Muscle of leg (tissue), 11 donors: ENCODE measurements around the gene DKC1. TPM values are rescaled to one million over a fixed set of nuclear protein-coding genes. Genes with fewer than 3 reads are reported as not detected.
"Not testable (repeated sequence)": the region's sequence is repeated elsewhere in the genome, so short reads cannot be mapped to it uniquely, and the experiment has no call there.

Source experiments
- DNase-seq: peaks from one replicate; pipeline ENCODE4 v3.0.0; 2013
- H3K27ac ChIP-seq: one replicate; pipeline ENCODE4 v1.5.1; 2013; ENCODE audit warnings: mild to moderate bottlenecking, low read length, control low read depth
- H3K27me3 ChIP-seq: one replicate; pipeline ENCODE4 v1.6.1; 2013; ENCODE audit warnings: low read length; ENCODE audit not compliant: control insufficient read depth, insufficient read depth
- H3K36me3 ChIP-seq: one replicate; pipeline ENCODE4 v1.6.1; 2013; ENCODE audit warnings: low read length; ENCODE audit not compliant: control insufficient read depth, insufficient read depth
- H3K4me1 ChIP-seq: one replicate; pipeline ENCODE4 v1.6.1; 2013; ENCODE audit warnings: low read length; ENCODE audit not compliant: control insufficient read depth, insufficient read depth
- H3K4me3 ChIP-seq: one replicate; pipeline ENCODE4 v1.5.1; 2013; ENCODE audit warnings: low read length, control low read depth
- H3K9me3 ChIP-seq: replicated peaks from 2 replicates; pipeline ENCODE4 v1.6.1; 2013; ENCODE audit warnings: low read depth, low read length; ENCODE audit not compliant: control insufficient read depth
- WGBS: methylation state at CpG from one replicate; pipeline ENCODE4 v1.1.5; 2013; ENCODE audit warnings: missing lambda C conversion rate; ENCODE audit not compliant: insufficient coverage; 5-methylcytosine and 5-hydroxymethylcytosine counted together
- polyA plus RNA-seq, 8 donors: library from polyadenylated mRNA; unstranded; fragments of 120-200 nt; gene quantifications; one replicate each; pipeline versions ENCODE4 v1.2.1 to v1.2.3, GENCODE V29; 2013; ENCODE audit warnings: inconsistent platforms in 1 of 8, low replicate concordance in 1 of 8; ENCODE audit not compliant: insufficient read length in 8 of 8, insufficient read depth in 1 of 8
- total RNA-seq: library from RNA; stranded (reverse); fragments of 120-200 nt; gene quantifications from one replicate; pipeline ENCODE4 v1.2.4, GENCODE V29; 2013

The DKC1 gene
- total and polyA plus RNA-seq, 9 donors, result 22.8 to 44.2 (median 38.6) TPM

DNA sequence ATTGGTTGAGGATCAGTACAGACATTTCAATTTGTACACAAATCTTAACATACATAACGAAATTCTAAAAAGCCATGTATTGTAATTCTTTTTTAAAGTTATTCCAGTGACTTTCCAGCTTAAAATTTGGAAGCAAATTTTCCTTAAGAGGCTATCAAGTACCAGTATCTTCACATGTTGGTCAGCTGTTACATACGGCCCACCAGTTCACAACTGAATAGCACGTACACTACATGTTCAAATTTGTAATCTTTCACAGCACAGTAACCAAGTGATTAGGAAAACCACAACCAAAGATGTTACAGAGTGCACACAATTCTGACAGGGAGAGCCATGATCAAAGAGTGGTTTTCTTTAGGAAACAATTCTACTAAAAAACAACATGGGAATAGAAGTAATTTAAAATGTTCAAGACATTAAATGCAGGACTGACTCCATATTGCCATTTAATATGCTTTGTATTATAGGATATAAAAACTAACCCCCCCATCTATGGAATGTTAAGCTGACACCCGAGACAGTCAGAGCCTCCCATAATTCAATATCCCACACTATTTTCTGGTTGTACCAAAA, 53.7 kb downstream of the DKC1 start:
- not testable (repeated sequence) for H3K4me3 ChIP-seq, H3K9me3 ChIP-seq, H3K27me3 ChIP-seq, H3K36me3 ChIP-seq, H3K27ac ChIP-seq, H3K4me1 ChIP-seq, DNase-seq
- no CpG with 5 or more reads among the region's 4 CpGs for WGBS

DNA sequence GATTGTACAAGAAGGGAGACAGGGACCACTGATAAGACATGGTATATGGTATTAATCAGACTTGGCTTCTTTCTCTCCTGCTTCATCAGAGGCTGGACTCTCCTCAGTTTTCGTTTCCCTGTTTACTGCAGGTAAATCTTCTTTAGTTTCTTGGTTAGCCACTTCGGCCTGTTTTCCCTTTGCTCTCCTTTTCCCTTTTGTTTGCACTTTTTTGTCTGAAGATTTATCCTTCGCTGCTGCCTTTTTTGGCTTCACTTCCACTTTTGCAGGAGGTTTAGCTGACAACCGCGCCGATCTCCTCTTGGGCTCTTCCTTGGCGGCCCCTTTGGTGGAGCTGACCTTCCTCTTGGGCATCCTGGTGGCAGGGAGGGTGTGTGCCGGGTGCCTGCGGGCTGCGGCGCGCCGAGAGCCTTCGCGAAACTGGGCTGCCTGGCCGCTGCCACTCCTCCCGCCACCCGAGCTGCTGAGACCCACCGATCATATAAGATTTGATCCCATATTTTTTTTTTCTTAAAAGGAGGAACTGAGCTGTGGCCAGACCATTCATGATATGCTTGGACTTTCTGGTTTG, 54.5 kb downstream of the DKC1 start:
- not testable (repeated sequence) for H3K27ac ChIP-seq, DNase-seq, H3K4me3 ChIP-seq, H3K9me3 ChIP-seq, H3K27me3 ChIP-seq, H3K36me3 ChIP-seq, H3K4me1 ChIP-seq
- 69% methylated on average over 5 of the region's 19 CpGs for WGBS

DNA sequence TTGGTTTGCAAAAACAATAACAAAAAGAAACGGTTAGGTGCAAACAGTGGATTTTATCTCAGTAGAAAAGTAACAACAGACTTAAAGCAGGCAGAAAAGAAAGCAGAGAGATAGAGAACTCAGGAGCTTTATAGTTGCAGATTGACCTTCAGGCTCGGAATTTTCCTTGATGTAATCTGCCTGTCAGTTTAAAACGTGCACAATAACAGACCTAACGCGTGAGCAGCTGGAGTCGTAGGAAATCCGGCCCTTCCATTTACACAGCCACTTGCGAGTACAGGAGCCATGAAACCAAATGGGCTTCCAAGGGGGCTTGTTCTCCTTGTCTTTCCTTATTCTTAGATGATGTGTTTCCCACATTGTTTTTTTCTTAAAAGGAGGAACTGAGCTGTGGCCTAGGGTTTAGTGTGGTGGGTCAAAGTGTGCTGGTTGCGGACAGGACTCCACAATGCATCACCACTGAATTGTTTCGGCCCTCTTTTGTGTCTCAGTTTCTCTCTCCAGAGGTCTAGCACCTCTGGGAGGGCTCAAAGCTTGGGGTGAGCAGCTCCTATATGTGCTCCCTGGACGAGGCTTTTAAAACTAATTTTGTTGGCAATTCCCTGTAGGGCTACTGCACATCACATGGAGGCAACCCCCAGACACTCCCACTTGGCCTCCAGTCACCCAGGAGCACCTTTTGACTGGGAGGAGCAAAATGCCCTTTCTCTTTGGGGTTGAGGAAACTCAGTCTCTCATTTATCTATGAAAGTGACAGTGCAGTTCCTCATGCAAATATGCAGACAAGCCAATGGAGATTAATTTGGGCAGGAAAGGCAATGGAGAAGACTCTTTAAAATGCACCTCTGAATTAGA, 56.5 kb downstream of the DKC1 start:
- no peak for DNase-seq
- H3K27ac ChIP-seq, result no peak overlapping the region
- H3K4me1 ChIP-seq, result no peaks in the 10 kb centered on the region
- H3K36me3 ChIP-seq, result no peaks in the 10 kb centered on the region
- peaks cover 2% of the 10 kb centered on the region for H3K9me3 ChIP-seq
- H3K4me3 ChIP-seq, result no peak overlapping the region
- WGBS, result 58% methylated on average over 8 of the region's 11 CpGs
- no peaks in the 10 kb centered on the region for H3K27me3 ChIP-seq

GRCh38 chrX:154819771-154820341, 57.2 kb downstream of the DKC1 start:
- WGBS, result 68% methylated on average over 6 of the region's 7 CpGs
- H3K36me3 ChIP-seq, result no peaks in the 10 kb centered on the region
- H3K27me3 ChIP-seq, result no peaks in the 10 kb centered on the region
- no peak for DNase-seq
- no peak overlapping the region for H3K27ac ChIP-seq
- no peaks in the 10 kb centered on the region for H3K4me1 ChIP-seq
- no peak overlapping the region for H3K4me3 ChIP-seq
- peaks cover 2% of the 10 kb centered on the region for H3K9me3 ChIP-seq

GRCh38 chrX:154821523-154821922, 58.9 kb downstream of the DKC1 start:
- no peak for DNase-seq
- H3K4me1 ChIP-seq, result no peaks in the 10 kb centered on the region
- H3K36me3 ChIP-seq, result no peaks in the 10 kb centered on the region
- no peak overlapping the region for H3K27ac ChIP-seq
- no peaks in the 10 kb centered on the region for H3K27me3 ChIP-seq
- H3K4me3 ChIP-seq, result no peak overlapping the region
- peaks cover 2% of the 10 kb centered on the region for H3K9me3 ChIP-seq

DNA sequence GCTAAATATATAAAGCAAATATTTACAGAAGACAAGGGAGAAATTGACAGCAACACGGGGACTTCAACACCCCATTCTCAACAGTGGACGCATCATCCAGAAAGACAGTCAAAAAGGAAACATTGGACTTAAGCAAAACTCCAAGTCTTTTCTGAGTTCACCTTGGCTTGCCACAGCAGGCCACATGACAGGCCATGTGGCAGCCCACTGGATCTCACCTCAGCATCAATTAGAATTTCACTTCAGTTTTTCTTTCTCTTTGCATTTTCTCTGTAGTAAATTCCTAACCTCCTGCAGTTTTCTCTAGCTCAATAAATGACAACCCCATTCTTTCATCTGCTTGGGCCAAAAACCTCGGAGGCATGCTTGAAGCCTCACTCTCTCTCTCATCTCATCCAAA, 59.4 kb downstream of the DKC1 start:
- no peak overlapping the region for H3K27ac ChIP-seq
- 66% methylated on average over 3 of the region's 3 CpGs for WGBS
- peaks cover 2% of the 10 kb centered on the region for H3K9me3 ChIP-seq
- H3K4me3 ChIP-seq, result no peak overlapping the region
- H3K4me1 ChIP-seq, result no peaks in the 10 kb centered on the region
- H3K36me3 ChIP-seq, result no peaks in the 10 kb centered on the region
- no peak for DNase-seq
- no peaks in the 10 kb centered on the region for H3K27me3 ChIP-seq

DNA sequence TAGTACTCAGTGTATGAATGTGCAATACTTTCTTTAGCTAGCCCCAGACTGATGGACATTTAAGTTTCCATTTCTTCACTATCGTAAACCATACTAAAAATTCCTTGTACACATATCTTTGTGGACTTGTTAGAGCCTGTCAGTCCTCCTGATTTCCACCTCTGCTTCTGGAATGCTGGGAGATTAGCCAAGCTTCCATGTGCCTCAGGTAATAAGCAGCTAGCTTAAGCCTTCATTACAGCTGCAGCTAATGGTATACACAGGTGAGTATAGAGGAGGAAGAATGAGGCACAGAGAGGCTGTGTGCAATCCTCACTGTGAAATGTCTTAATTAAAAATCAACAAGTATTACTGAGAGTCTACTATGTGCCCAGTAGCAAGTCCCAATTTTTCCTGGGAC, 62.0 kb downstream of the DKC1 start:
- no peaks in the 10 kb centered on the region for H3K36me3 ChIP-seq
- no CpG with 5 or more reads among the region's 1 CpG for WGBS
- H3K27me3 ChIP-seq, result no peaks in the 10 kb centered on the region
- H3K4me3 ChIP-seq, result no peak overlapping the region
- H3K9me3 ChIP-seq, result no peaks in the 10 kb centered on the region
- H3K4me1 ChIP-seq, result no peaks in the 10 kb centered on the region
- no peak overlapping the region for H3K27ac ChIP-seq
- DNase-seq, result no peak

GRCh38 chrX:154825586-154825985, 62.9 kb downstream of the DKC1 start:
- no CpG with 5 or more reads among the region's 3 CpGs for WGBS
- H3K27ac ChIP-seq, H3K4me1 ChIP-seq, H3K36me3 ChIP-seq, H3K4me3 ChIP-seq, DNase-seq, H3K27me3 ChIP-seq, H3K9me3 ChIP-seq: not testable (repeated sequence)
